Mucosa of stomach (tissue), 1 donor: ENCODE data around the gene FLACC1.

Source experiments
- H3K27me3 ChIP-seq: one replicate; pipeline ENCODE4 v1.7.0; 2013; ENCODE audit warnings: mild to moderate bottlenecking, low read length; ENCODE audit not compliant: control insufficient read depth, insufficient read depth
- H3K36me3 ChIP-seq: one replicate; pipeline ENCODE4 v1.7.0; 2013; ENCODE audit warnings: low read length; ENCODE audit not compliant: control insufficient read depth, insufficient read depth
- H3K4me1 ChIP-seq: one replicate; pipeline ENCODE4 v1.7.0; 2013; ENCODE audit warnings: mild to moderate bottlenecking, low read length; ENCODE audit not compliant: control insufficient read depth, insufficient read depth
- H3K4me3 ChIP-seq: one replicate; pipeline ENCODE4 v1.7.0; 2013; ENCODE audit warnings: low read length
- H3K9ac ChIP-seq: one replicate; pipeline ENCODE4 v1.7.0; 2013; ENCODE audit warnings: mild to moderate bottlenecking, low read length, moderate library complexity
- H3K9me3 ChIP-seq: one replicate; pipeline ENCODE4 v1.7.0; 2013; ENCODE audit warnings: mild to moderate bottlenecking, low read length, moderate library complexity; ENCODE audit not compliant: control insufficient read depth
- donor health status: Pancreatic carcinoma.

The FLACC1 gene

GRCh38 chr2:201257956-201258665 lies 99.0 kb downstream of the FLACC1 start:
- H3K36me3 ChIP-seq: no peaks in the 10 kb centered on the region
- H3K9ac ChIP-seq: peak overlapping the region; percentile 77
- peaks cover 39% of the 10 kb centered on the region for H3K4me1 ChIP-seq
- no peaks in the 10 kb centered on the region for H3K27me3 ChIP-seq
- H3K9me3 ChIP-seq: no peaks in the 10 kb centered on the region
- peak overlapping the region; percentile 64 for H3K4me3 ChIP-seq

GRCh38 chr2:201257381-201257955 lies 99.7 kb downstream of the FLACC1 start:
- Histone ChIP-seq H3K4me1 (peaks cover 39% of the 10 kb centered on the region), H3K9ac (peak overlapping the region; percentile 77), H3K27me3 (no peaks in the 10 kb centered on the region)

GRCh38 chr2:201256082-201256481 lies 101.1 kb downstream of the FLACC1 start:
- H3K36me3 ChIP-seq: no peaks in the 10 kb centered on the region
- H3K4me3 ChIP-seq: no peak overlapping the region
- peaks cover 39% of the 10 kb centered on the region for H3K4me1 ChIP-seq
- no peaks in the 10 kb centered on the region for H3K9me3 ChIP-seq
- H3K9ac ChIP-seq: no peak overlapping the region
- H3K27me3 ChIP-seq: no peaks in the 10 kb centered on the region

More at GRCh38 chr2:201257381-201257955, 99.7 kb downstream of the FLACC1 start:
- H3K36me3 ChIP-seq: no peaks in the 10 kb centered on the region
- peak overlapping the region; percentile 64 for H3K4me3 ChIP-seq
- H3K9me3 ChIP-seq: no peaks in the 10 kb centered on the region

GRCh38 chr2:201255408-201256033 lies 101.6 kb downstream of the FLACC1 start:
- H3K4me1 ChIP-seq: peaks cover 36% of the 10 kb centered on the region
- H3K9me3 ChIP-seq: no peaks in the 10 kb centered on the region
- H3K27me3 ChIP-seq: no peaks in the 10 kb centered on the region
- H3K4me3 ChIP-seq: no peak overlapping the region
- H3K9ac ChIP-seq: no peak overlapping the region
- no peaks in the 10 kb centered on the region for H3K36me3 ChIP-seq

GRCh38 chr2:201254081-201254730 lies 102.9 kb downstream of the FLACC1 start:
- Histone ChIP-seq H3K9me3 (no peaks in the 10 kb centered on the region), H3K9ac (peak overlapping the region; percentile 24), H3K27me3 (no peaks in the 10 kb centered on the region), H3K4me1 (peaks cover 28% of the 10 kb centered on the region), H3K36me3 (no peaks in the 10 kb centered on the region), H3K4me3 (no peak overlapping the region)

- Histone ChIP-seq H3K36me3 (no peaks in the 10 kb centered on the region), H3K9ac (no peak overlapping the region), H3K4me3 (no peak overlapping the region), H3K4me1 (peaks cover 20% of the 10 kb centered on the region), H3K27me3 (no peaks in the 10 kb centered on the region), H3K9me3 (no peaks in the 10 kb centered on the region)
Measured at GRCh38 chr2:201250741-201251140, 106.4 kb downstream of the FLACC1 start.

GRCh38 chr2:201249889-201250288 lies 107.3 kb downstream of the FLACC1 start:
- H3K4me1 ChIP-seq: peaks cover 14% of the 10 kb centered on the region
- H3K9ac ChIP-seq: no peak overlapping the region
- H3K36me3 ChIP-seq: no peaks in the 10 kb centered on the region
- no peak overlapping the region for H3K4me3 ChIP-seq
- no peaks in the 10 kb centered on the region for H3K27me3 ChIP-seq
- no peaks in the 10 kb centered on the region for H3K9me3 ChIP-seq

- no peaks in the 10 kb centered on the region for H3K36me3 ChIP-seq
- no peak overlapping the region for H3K9ac ChIP-seq
- H3K9me3 ChIP-seq: no peaks in the 10 kb centered on the region
- H3K4me1 ChIP-seq: no peaks in the 10 kb centered on the region
- H3K27me3 ChIP-seq: no peaks in the 10 kb centered on the region
- H3K4me3 ChIP-seq: no peak overlapping the region
Measured at GRCh38 chr2:201248288-201248844, 108.8 kb downstream of the FLACC1 start.

- no peaks in the 10 kb centered on the region for H3K27me3 ChIP-seq
- H3K4me3 ChIP-seq: no peak overlapping the region
- no peaks in the 10 kb centered on the region for H3K4me1 ChIP-seq
Measured at GRCh38 chr2:201246280-201246679, 110.9 kb downstream of the FLACC1 start.

GRCh38 chr2:201244829-201245228 lies 112.3 kb downstream of the FLACC1 start:
- Histone ChIP-seq H3K27me3 (no peaks in the 10 kb centered on the region), H3K9ac (no peak overlapping the region), H3K9me3 (no peaks in the 10 kb centered on the region), H3K4me3 (no peak overlapping the region), H3K36me3 (no peaks in the 10 kb centered on the region), H3K4me1 (no peaks in the 10 kb centered on the region)

More at GRCh38 chr2:201246280-201246679, 110.9 kb downstream of the FLACC1 start:
- H3K9me3 ChIP-seq: no peaks in the 10 kb centered on the region
- no peak overlapping the region for H3K9ac ChIP-seq
- H3K36me3 ChIP-seq: no peaks in the 10 kb centered on the region

- Histone ChIP-seq H3K4me3 (no peak overlapping the region), H3K9ac (no peak overlapping the region), H3K4me1 (no peaks in the 10 kb centered on the region), H3K27me3 (no peaks in the 10 kb centered on the region), H3K36me3 (no peaks in the 10 kb centered on the region), H3K9me3 (no peaks in the 10 kb centered on the region)
Measured at GRCh38 chr2:201242571-201243277, 114.4 kb downstream of the FLACC1 start.
